HG03521 (cell line): ENCODE results near the gene MAP2K7.
"Not testable (repeated sequence)": the region's sequence is repeated elsewhere in the genome, so short reads cannot be mapped to it uniquely, and the experiment has no call there.

Source experiments
- ATAC-seq: cut with Tn5 transposase; IDR thresholded peaks from one replicate; pipeline ENCODE4 v1.9.1; 2021; ENCODE audit warnings: mild to moderate bottlenecking, moderate library complexity; ENCODE audit not compliant: unreplicated experiment

The MAP2K7 gene

GRCh38 chr19:7959211-7959610 is 55.5 kb downstream of the MAP2K7 start:
- no peak for ATAC-seq

- not testable (repeated sequence) for ATAC-seq
These were observed 57.4 kb downstream of the MAP2K7 start for GRCh38 chr19:7961082-7961481.

- no peak for ATAC-seq
These were observed 58.4 kb downstream of the MAP2K7 start for GRCh38 chr19:7961920-7962626.

GRCh38 chr19:7962644-7963268 is 59.1 kb downstream of the MAP2K7 start:
- ATAC-seq: no peak

- ATAC-seq: no peak
These were observed 59.9 kb downstream of the MAP2K7 start for GRCh38 chr19:7963566-7963965.
